Stimulated activated CD8-positive, alpha-beta memory T cell treated with anti-CD3 and anti-CD28 coated beads, Interleukin-4, amount 100 ng/mL, for 24 hours (primary cell): ENCODE measurements around the gene PCDHA9.
"Not testable (repeated sequence)": the region's sequence is repeated elsewhere in the genome, so short reads cannot be mapped to it uniquely, and the experiment has no call there.

Source experiments
- DNase-seq: peaks from one replicate; pipeline ENCODE4 v3.0.0-alpha.2; 2020; ENCODE audit warnings: low read depth

PCDHA9 gene, protein sequence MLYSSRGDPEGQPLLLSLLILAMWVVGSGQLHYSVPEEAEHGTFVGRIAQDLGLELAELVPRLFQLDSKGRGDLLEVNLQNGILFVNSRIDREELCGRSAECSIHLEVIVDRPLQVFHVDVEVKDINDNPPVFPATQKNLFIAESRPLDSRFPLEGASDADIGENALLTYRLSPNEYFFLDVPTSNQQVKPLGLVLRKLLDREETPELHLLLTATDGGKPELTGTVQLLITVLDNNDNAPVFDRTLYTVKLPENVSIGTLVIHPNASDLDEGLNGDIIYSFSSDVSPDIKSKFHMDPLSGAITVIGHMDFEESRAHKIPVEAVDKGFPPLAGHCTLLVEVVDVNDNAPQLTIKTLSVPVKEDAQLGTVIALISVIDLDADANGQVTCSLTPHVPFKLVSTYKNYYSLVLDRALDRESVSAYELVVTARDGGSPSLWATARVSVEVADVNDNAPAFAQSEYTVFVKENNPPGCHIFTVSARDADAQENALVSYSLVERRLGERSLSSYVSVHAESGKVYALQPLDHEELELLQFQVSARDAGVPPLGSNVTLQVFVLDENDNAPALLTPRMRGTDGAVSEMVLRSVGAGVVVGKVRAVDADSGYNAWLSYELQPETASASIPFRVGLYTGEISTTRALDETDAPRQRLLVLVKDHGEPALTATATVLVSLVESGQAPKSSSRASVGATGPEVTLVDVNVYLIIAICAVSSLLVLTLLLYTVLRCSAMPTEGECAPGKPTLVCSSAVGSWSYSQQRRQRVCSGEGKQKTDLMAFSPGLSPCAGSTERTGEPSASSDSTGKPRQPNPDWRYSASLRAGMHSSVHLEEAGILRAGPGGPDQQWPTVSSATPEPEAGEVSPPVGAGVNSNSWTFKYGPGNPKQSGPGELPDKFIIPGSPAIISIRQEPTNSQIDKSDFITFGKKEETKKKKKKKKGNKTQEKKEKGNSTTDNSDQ

DNA sequence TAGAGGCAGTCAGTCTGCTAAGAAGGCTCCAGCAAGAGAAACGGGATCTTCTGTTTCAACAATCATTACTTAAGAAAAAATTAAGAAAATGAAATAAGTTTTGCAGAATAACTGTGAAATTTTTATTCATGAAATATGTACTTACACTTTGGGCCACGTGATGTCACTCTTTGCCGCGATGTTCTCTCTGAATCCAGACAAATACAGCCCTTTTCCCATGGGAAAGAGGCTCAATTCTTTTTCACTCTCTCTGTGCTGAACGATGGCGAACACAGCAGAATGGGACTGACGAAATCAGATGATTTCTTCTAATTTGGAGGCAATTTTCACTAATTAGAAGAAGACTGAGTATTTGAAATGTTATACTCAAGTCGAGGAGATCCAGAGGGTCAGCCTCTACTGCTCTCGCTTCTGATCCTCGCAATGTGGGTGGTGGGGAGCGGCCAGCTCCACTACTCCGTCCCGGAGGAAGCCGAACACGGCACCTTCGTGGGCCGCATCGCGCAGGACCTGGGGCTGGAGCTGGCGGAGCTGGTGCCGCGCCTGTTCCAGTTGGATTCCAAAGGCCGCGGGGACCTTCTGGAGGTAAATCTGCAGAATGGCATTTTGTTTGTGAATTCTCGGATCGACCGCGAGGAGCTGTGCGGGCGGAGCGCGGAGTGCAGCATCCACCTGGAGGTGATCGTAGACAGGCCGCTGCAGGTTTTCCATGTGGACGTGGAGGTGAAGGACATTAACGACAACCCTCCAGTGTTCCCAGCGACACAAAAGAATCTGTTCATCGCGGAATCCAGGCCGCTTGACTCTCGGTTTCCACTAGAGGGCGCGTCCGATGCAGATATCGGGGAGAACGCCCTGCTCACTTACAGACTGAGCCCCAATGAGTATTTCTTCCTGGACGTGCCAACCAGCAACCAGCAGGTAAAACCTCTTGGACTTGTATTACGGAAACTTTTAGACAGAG lies at the start of gene PCDHA9:
Gene PCDHA9 (plus strand): TSS at position 244 of the 964 bp plus-strand sequence. CDS start 114 bp downstream, at position 358.
- DNase-seq: not testable (repeated sequence)

DNA sequence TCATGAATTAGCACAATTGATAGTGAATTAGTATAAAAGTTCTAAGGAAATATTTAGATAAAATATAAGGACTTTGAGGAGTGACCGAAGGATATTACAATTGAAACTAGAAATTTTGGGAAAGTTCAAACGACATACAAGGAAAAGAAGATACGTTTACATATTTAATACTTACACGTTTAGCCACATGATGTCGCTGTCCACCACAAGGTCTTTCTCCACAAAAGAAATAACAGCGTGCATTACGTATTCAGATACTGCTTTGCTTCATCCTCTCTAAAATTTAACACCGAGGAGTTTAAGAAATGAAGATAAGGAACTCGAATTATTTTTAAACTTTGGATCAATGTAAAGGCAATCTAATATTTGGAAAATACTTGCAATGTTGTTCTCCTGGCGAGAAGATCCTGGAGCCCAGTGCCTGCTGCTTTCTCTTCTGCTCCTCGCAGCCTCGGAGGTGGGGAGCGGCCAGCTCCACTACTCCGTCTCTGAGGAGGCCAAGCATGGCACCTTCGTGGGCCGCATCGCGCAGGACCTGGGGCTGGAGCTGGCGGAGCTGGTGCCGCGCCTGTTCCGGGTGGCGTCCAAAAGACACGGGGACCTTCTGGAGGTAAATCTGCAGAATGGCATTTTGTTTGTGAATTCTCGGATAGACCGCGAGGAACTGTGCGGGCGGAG lies 47.2 kb upstream of the PCDHA9 start, which contains the start of gene PCDHA3:
Gene PCDHA3 (plus strand): TSS at position 242 of the 678 bp plus-strand sequence.
- no peak for DNase-seq

DNA sequence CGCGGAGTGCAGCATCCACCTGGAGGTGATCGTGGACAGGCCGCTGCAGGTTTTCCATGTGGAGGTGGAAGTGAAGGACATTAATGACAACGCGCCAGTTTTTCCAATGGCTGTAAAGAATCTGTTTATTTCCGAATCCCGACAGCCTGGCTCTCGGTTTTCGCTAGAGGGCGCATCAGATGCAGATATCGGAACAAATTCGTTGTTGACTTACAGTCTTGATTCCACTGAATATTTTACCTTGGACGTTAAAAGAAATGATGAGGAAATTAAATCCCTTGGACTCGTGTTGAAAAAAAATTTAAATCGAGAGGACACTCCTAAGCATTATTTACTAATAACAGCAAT lies 46.7 kb upstream of the PCDHA9 start:
- DNase-seq: no peak

DNA sequence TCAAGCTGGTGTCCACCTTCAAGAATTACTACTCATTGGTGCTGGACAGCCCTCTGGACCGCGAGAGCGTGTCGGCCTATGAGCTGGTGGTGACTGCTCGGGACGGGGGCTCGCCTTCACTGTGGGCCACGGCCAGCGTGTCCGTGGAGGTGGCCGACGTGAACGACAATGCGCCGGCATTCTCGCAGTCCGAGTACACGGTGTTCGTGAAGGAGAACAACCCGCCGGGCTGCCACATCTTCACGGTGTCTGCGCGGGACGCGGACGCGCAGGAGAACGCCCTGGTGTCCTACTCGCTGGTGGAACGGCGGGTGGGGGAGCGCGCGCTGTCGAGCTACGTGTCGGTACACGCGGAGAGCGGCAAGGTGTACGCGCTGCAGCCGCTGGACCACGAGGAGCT lies 45.8 kb upstream of the PCDHA9 start:
- DNase-seq: not testable (repeated sequence)

DNA sequence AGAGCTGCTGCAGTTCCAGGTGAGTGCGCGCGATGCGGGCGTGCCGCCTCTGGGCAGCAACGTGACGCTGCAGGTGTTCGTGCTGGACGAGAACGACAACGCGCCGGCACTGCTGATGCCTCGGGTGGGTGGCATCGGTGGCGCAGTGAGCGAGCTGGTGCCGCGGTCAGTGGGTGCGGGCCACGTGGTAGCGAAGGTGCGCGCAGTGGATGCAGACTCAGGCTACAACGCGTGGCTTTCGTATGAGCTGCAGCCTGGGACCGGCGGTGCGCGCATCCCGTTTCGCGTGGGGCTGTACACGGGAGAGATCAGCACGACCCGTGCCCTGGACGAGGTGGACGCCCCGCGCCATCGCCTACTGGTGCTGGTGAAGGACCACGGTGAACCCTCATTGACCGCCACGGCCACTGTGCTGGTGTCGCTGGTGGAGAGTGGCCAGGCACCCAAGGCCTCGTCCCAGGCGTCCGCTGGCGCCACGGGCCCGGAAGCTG lies 45.4 kb upstream of the PCDHA9 start:
- no peak for DNase-seq

DNA sequence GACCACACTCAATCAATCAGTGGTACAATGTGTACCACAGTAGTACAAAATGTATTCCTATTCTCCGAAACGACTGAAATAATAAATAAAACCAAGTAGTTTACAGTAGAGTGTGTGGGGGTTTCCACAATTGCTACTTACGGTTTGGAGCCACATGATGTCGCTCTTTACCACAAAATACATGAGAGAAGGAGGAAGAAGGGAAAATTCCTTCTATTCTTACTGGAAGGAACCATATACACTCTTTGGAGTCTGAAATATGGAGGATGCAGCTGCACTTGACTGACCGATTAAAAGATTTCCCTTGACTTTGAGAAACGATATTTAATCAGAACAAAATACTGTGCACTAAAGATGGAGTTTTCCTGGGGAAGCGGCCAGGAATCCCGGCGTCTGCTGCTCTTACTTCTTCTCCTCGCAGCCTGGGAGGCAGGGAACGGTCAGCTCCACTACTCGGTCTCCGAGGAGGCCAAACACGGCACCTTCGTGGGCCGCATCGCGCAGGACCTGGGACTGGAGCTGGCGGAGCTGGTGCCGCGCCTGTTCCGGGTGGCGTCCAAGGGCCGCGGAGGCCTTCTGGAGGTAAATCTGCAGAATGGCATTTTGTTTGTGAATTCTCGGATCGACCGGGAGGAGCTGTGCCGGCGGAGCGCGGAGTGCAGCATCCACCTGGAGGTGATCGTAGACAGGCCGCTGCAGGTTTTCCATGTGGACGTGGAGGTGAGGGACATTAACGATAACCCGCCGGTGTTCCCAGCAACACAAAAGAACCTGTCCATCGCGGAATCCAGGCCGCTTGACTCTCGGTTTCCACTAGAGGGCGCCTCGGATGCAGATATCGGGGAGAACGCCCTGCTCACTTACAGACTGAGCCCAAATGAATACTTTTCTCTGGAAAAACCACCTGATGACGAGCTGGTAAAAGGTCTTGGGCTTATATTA lies 41.1 kb upstream of the PCDHA9 start, which contains the start of gene PCDHA4:
Gene PCDHA4 (plus strand): TSS at position 235 of the 942 bp plus-strand sequence.
- no peak for DNase-seq

DNA sequence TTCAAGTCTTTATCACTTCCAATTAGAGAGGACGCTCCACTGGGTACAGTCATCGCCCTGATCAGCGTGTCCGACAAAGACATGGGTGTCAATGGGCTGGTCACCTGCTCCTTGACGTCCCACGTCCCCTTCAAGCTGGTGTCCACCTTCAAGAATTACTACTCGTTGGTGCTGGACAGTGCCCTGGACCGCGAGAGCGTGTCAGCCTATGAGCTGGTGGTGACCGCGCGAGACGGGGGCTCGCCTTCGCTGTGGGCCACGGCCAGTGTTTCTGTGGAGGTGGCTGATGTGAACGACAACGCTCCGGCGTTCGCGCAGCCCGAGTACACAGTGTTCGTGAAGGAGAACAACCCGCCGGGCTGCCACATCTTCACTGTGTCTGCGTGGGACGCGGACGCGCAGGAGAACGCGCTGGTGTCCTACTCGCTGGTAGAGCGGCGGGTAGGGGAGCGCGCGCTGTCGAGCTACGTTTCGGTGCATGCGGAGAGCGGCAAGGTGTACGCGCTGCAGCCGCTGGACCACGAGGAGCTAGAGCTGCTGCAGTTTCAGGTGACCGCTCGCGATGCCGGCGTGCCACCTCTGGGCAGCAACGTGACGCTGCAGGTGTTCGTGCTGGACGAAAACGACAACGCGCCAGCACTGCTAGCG lies 39.8 kb upstream of the PCDHA9 start:
- DNase-seq: not testable (repeated sequence)

DNA sequence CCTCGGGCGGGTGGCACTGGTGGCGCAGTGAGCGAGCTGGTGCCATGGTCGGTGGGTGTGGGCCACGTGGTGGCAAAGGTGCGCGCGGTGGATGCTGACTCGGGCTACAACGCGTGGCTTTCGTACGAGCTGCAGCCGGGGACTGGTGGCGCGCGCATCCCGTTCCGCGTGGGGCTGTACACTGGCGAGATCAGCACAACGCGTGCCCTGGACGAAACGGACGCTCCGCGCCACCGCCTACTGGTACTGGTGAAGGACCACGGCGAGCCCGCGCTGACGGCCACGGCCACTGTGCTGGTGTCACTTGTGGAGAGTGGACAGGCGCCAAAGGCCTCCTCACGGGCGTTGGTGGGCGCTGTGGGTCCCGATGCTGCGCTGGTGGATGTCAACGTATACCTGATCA lies 39.3 kb upstream of the PCDHA9 start:
- no peak for DNase-seq

DNA sequence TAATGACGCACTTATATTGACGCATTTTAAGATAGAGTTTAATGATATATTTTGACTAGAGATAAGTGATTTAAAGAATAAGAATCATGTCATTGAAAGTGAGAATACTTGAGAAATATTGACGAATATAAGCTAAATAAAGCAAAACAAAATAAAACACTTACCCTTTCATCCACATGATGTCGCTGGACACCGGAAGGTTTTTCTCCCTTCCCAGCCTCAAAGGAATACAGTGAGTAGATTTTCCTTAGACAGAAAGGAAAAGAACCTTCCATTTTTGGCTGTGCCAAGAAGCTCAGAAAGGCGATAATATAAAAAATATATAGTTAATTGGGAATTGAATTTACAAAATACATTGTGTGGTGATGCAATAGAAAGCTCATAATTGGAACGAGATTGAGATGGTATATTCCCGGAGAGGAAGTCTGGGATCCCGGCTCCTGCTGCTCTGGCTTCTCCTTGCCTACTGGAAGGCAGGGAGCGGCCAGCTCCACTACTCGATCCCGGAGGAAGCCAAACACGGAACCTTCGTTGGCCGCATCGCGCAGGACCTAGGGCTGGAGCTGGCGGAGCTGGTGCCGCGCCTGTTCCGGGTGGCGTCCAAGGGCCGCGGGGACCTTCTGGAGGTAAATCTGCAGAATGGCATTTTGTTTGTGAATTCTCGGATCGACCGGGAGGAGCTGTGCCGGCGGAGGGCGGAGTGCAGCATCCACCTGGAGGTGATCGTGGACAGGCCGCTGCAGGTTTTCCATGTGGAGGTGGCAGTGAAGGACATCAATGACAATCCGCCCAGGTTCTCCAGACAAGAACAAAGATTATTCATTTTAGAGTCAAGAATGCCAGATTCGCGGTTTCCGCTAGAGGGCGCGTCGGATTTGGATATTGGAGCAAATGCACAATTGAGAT lies 26.6 kb upstream of the PCDHA9 start, which contains the start of gene PCDHA5:
Gene PCDHA5 (plus strand): TSS at position 239 of the 906 bp plus-strand sequence.
- DNase-seq: no peak

DNA sequence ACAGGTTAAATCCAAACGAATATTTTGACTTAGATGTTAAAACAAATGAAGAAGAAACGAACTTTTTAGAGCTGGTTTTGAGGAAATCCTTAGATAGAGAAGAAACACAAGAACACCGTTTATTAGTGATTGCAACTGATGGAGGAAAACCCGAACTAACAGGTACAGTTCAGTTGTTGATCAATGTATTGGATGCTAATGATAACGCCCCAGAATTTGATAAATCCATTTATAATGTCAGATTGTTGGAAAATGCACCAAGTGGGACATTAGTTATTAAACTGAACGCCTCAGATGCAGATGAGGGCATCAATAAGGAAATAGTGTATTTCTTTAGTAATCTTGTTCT lies 25.9 kb upstream of the PCDHA9 start:
- DNase-seq: no peak

DNA sequence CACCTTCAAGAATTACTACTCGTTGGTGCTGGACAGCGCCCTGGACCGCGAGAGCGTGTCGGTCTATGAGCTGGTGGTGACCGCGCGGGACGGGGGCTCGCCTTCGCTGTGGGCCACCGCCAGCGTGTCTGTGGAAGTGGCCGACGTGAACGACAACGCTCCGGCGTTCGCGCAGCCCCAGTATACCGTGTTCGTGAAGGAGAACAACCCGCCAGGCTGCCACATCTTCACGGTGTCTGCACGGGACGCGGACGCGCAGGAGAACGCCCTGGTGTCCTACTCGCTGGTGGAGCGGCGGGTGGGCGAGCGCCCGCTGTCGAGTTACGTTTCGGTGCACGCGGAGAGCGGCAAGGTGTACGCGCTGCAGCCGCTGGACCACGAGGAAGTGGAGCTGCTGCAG lies 25.2 kb upstream of the PCDHA9 start:
- DNase-seq: not testable (repeated sequence)

DNA sequence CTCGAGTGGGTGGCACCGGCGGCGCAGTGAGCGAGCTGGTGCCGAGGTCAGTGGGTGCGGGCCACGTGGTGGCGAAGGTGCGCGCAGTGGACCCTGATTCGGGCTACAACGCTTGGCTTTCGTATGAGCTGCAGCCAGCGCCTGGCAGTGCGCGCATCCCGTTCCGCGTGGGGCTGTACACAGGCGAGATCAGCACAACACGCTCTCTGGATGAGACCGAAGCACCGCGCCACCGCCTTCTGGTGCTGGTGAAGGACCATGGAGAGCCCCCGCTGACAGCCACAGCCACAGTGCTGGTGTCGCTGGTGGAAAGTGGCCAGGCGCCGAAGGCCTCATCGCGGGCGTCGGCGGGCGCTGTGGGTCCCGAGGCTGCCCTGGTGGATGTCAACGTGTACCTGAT lies 24.7 kb upstream of the PCDHA9 start:
- no peak for DNase-seq

DNA sequence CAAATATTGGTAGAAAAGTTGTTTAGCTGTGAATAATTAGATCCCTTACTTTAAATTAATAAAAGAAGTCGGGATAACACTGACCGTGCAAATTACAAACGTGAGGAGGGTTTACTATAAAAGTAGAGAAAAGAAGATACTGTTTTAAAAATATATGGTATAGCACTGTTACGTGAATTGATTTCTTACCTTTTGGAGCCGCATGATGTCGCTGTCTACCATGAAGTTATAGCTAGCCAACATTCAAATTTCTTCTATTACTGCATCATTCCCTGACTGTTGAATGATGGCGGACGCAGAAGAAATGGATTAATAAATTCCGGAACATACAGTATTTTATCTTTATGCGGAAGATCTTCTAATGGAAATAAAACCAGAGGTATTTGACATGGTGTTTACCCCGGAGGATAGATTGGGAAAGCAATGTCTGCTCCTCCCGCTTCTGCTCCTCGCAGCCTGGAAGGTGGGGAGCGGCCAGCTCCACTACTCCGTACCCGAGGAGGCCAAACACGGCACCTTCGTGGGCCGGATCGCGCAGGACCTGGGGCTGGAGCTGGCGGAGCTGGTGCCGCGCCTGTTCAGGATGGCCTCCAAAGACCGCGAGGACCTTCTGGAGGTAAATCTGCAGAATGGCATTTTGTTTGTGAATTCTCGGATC lies 20.3 kb upstream of the PCDHA9 start, which contains the start of gene PCDHA6:
Gene PCDHA6 (plus strand): TSS at position 257 of the 658 bp plus-strand sequence. CDS start 132 bp downstream, at position 389.
- DNase-seq: no peak

DNA sequence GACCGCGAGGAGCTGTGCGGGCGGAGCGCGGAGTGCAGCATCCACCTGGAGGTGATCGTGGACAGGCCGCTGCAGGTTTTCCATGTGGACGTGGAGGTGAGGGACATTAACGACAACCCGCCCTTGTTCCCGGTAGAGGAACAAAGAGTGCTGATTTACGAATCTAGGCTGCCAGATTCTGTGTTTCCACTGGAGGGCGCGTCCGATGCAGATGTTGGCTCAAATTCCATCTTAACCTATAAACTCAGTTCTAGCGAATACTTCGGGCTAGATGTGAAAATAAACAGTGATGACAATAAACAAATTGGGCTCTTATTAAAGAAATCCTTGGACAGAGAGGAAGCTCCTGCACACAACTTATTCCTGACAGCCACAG lies 19.8 kb upstream of the PCDHA9 start:
- DNase-seq: no peak

DNA sequence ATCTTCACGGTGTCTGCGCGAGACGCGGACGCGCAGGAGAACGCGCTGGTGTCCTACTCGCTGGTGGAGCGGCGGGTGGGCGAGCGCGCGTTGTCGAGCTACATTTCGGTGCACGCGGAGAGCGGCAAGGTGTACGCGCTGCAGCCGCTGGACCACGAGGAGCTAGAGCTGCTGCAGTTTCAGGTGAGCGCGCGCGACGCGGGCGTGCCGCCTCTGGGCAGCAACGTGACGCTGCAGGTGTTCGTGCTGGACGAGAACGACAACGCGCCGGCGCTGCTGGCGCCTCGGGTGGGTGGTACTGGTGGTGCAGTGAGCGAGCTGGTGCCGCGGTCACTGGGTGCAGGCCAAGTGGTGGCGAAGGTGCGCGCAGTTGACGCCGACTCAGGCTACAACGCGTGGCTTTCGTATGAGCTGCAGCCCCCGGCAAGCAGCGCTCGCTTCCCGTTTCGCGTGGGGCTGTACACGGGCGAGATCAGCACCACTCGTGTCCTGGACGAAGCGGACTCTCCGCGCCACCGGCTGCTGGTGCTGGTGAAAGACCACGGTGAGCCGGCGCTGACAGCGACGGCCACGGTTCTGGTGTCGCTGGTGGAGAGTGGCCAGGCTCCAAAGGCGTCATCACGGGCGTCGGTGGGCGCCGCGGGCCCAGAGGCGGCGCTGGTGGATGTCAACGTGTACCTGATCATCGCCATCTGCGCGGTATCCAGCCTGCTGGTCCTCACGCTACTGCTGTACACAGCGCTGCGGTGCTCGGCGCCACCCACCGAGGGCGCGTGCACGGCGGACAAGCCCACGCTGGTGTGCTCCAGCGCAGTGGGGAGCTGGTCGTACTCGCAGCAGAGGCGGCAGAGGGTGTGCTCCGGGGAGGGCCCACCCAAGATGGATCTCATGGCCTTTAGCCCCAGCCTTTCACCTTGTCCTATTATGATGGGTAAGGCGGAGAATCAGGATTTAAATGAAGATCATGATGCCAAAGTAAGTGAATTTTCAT lies 18.4 kb upstream of the PCDHA9 start:
- DNase-seq: not testable (repeated sequence)

DNA sequence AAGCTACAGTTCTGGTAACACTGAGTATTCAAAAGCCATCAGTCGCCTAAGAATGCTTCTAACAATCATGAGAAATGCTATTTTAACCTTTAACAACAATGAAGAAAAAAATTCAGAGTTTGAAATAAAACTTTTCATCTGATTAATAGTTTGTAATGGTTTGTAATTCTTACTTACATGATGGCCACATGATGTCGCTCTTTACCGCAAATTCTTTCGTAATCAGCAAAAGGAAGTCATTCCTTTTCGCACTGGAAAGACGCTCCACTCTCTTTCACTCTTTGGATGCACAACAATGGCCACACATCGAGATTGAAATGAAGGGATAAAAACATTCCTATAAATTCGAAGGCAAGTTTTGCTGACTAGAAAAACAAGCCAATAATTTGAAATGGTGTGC lies 14.2 kb upstream of the PCDHA9 start, which contains the start of gene PCDHA7:
Gene PCDHA7 (plus strand): TSS at position 277 of the 400 bp plus-strand sequence. CDS start 115 bp downstream, at position 392.
- no peak for DNase-seq
